SK-N-SH (cell line): Measurements from ENCODE around the gene LETM1.

ENCODE experiments used
- CTCF ChIP-seq: fragments of 200-600 bp; sonication (generic); IDR thresholded peaks from 2 replicates; pipeline ENCODE4 v1.6.1; 2017; ENCODE audit warnings: antibody characterized with exemption, mild to moderate bottlenecking, moderate library complexity
- GABPA ChIP-seq: IDR thresholded peaks from 2 replicates; pipeline ENCODE4 v1.4.0; 2012; ENCODE audit warnings: low read depth, mild to moderate bottlenecking
- MAX ChIP-seq: IDR thresholded peaks from 2 replicates; pipeline ENCODE4 v1.4.0; 2012; ENCODE audit warnings: low read depth
- REST ChIP-seq: IDR thresholded peaks from 2 replicates; pipeline ENCODE4 v1.6.1; 2012; ENCODE audit warnings: mild to moderate bottlenecking, low read depth, low read length, moderate library complexity

GRCh38 chr4:1902243-1902642 lies 46.3 kb upstream of the LETM1 start:
- TF ChIP-seq CTCF, result no peak
- TF ChIP-seq REST, result no peak
- no peak for TF ChIP-seq MAX
- no peak for TF ChIP-seq GABPA
